ENCODE data around the gene NES. TPM values are rescaled to one million over a fixed set of nuclear protein-coding genes. Genes with fewer than 3 reads are reported as not detected.

Gene NES
- total RNA-seq, 4 donors from 2014 or later = 13.9 to 34.3 (median 23.9) TPM

- 84 to 95% methylated on average over 3 to 4 of the region's 6 CpGs for WGBS, 2 donors (ENCODE audit: low coverage in 1 of 2)
- Histone ChIP-seq H3K27me3 (peaks cover 57% of the 10 kb centered on the region), H3K4me3 (no peak overlapping the region)
Measured at GRCh38 chr1:156622581-156623297, 54.5 kb downstream of the NES start.

GRCh38 chr1:156619582-156619955 lies 57.6 kb downstream of the NES start:
- peaks cover 26% of the 10 kb centered on the region for H3K27me3 ChIP-seq
- no peak for ATAC-seq
- 30 to 42% methylated on average over 2 to 4 of the region's 6 CpGs for WGBS, 2 donors (ENCODE audit: low coverage in 1 of 2)
- TF ChIP-seq EP300 (IDR thresholded peaks at IDR 0.05) (no peak), CTCF (IDR thresholded peaks at IDR 0.05) (no peak), POLR2A (IDR thresholded peaks at IDR 0.05) (no peak), POLR2AphosphoS5 (IDR thresholded peaks at IDR 0.05) (no peak)
- H3K9me3 ChIP-seq = no peaks in the 10 kb centered on the region
- peaks cover 0 to 40% (median 19%) of the 10 kb centered on the region in 3 donors for H3K4me1 ChIP-seq
- no peak overlapping the region for H3K27ac ChIP-seq
- no peaks in the 10 kb centered on the region for H3K36me3 ChIP-seq
- H3K4me3 ChIP-seq = no peak overlapping the region

More at GRCh38 chr1:156622581-156623297, 54.5 kb downstream of the NES start:
- no peak for ATAC-seq
- H3K27ac ChIP-seq = no peak overlapping the region
- no peaks in the 10 kb centered on the region for H3K9me3 ChIP-seq
- H3K4me1 ChIP-seq = peaks cover 0 to 31% (median 22%) of the 10 kb centered on the region in 3 donors
- no peaks in the 10 kb centered on the region for H3K36me3 ChIP-seq
- TF ChIP-seq POLR2AphosphoS5 (IDR thresholded peaks at IDR 0.05) (no peak), POLR2A (IDR thresholded peaks at IDR 0.05) (no peak)

- Histone ChIP-seq H3K27ac (no peak within 1 kb of the TSS), H3K9me3 (no peaks in the 10 kb centered on the region), H3K36me3 (no peaks in the 10 kb centered on the region), H3K4me1 (peaks cover 0 to 37% (median 14%) of the 10 kb centered on the region in 3 donors), H3K27me3 (peaks cover 20% of the 10 kb centered on the region), H3K4me3 (no peak within 1 kb of the TSS)
- 19 to 33% methylated on average over 2 to 5 of the region's 7 CpGs for WGBS, 2 donors (ENCODE audit: low coverage in 1 of 2)
- TF ChIP-seq CTCF (IDR thresholded peaks at IDR 0.05) (peak in 1 of 4 experiments; percentile 21), EP300 (IDR thresholded peaks at IDR 0.05) (no peak)
- ATAC-seq = no peak
Measured at GRCh38 chr1:156618853-156619581, 58.2 kb downstream of the NES start, which contains the start of gene HAPLN2. Gene HAPLN2, plus strand, starts transcription at chr1:156619415. Its CDS starts 4,076 bp downstream, at chr1:156623491.

Other genes with a start within 250 kb of the NES start
- gene MEF2D, start 176.6 kb downstream of the NES start, total RNA-seq = 10 to 100 TPM; 49.0 to 94.3 (median 67.1) TPM
- under 1 TPM in 3 of 4 donors, not detected in 1; 0.27 to 0.58 (median 0.42) TPM for gene IQGAP3, start 104.8 kb downstream of the NES start, total RNA-seq
- gene TTC24, start 97.7 kb downstream of the NES start, total RNA-seq = not detected
- 10 to 100 TPM; 65.1 to 93.6 (median 73.4) TPM for gene NAXE, start 85.6 kb downstream of the NES start, total RNA-seq
- 10 to 100 TPM; 18.4 to 37.2 (median 24.0) TPM for gene GPATCH4, start 75.9 kb downstream of the NES start, total RNA-seq
- gene HAPLN2, start 58.0 kb downstream of the NES start, total RNA-seq = 1 to 10 TPM in 2 of 4 donors, under 1 TPM in 2; 0.13 to 3.0 (median 1.2) TPM
- gene BCAN, start 35.3 kb downstream of the NES start, total RNA-seq = 1 to 10 TPM in 2 of 4 donors, under 1 TPM in 1, not detected in 1; 0.50 to 5.0 (median 1.9) TPM
- gene CRABP2, start 28.2 kb upstream of the NES start, total RNA-seq = 10 to 100 TPM in 1 of 4 donors, 1 to 10 TPM in 2, under 1 TPM in 1; 0.54 to 36.7 (median 6.0) TPM
- 10 to 100 TPM in 3 of 4 donors, 1 to 10 TPM in 1; 8.4 to 29.0 (median 17.4) TPM for gene METTL25B, start 51.1 kb upstream of the NES start, total RNA-seq
- gene ISG20L2, start 51.4 kb upstream of the NES start, total RNA-seq = 10 to 100 TPM; 14.5 to 18.4 (median 17.0) TPM
- gene MRPL24, start 63.7 kb upstream of the NES start, total RNA-seq = 10 to 100 TPM; 50.6 to 84.2 (median 69.9) TPM
- gene HDGF, start 74.3 kb upstream of the NES start, total RNA-seq = 100 to 1,000 TPM; 138 to 237 (median 186) TPM
- gene PRCC, start 90.1 kb upstream of the NES start, total RNA-seq = 10 to 100 TPM; 33.4 to 41.0 (median 33.9) TPM
- gene SH2D2A, start 139.4 kb upstream of the NES start, total RNA-seq = under 1 TPM in 1 of 4 donors, not detected in 3; 0.94 TPM
- gene INSRR, start 181.7 kb upstream of the NES start, total RNA-seq = under 1 TPM in 1 of 4 donors, not detected in 3; under 0.01 TPM
- gene NTRK1, start 183.5 kb upstream of the NES start, total RNA-seq = 1 to 10 TPM in 2 of 4 donors, under 1 TPM in 2; 0.23 to 4.4 (median 0.72) TPM
- gene PEAR1, start 216.3 kb upstream of the NES start, total RNA-seq = 10 to 100 TPM in 2 of 4 donors, 1 to 10 TPM in 2; 7.0 to 10.7 (median 9.1) TPM
- under 1 TPM in 1 of 4 donors, not detected in 3; 0.40 TPM for gene LRRC71, start 243.2 kb upstream of the NES start, total RNA-seq